ENCODE measurements around the gene KRTAP12-3.
"Not testable (repeated sequence)": the region's sequence is repeated elsewhere in the genome, so short reads cannot be mapped to it uniquely, and the experiment has no call there.

KRTAP12-3 gene

DNA sequence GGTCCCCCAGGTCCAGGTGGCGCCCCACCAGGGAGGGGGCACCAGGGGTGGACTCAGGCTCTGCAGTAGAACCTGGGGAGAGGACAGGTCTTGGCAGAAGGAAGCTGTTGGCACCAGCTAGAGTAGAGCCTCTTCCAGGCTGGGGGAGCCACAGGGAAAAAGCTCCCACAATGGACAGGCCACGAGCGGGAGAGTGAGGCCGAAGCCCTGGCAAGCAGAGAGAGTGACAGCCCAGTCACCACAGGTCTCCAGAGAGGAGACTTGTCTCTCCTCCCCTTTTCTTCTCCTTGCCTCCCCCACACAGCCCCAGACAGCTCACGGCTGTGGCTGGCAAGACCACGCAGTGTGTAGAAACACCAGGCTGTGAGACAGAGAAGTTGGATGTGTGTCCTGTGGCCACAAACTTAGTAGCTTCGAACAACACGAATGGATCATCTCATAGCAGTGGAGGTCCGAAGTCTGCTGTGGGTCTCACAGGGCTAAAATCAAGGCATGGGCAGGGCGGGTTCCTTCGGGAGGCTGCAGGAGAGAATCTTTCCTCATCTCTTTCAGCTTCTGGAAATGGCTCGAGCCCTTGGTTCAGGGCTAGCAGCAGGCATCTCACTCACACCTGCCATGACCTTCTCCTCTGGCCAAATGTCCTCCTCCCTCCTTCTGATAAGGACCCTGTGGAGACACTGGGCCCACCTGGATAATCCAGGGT, 6.6 kb upstream of the KRTAP12-3 start:
- no peak for DNase-seq (ENCODE audit: low read depth)

DNA sequence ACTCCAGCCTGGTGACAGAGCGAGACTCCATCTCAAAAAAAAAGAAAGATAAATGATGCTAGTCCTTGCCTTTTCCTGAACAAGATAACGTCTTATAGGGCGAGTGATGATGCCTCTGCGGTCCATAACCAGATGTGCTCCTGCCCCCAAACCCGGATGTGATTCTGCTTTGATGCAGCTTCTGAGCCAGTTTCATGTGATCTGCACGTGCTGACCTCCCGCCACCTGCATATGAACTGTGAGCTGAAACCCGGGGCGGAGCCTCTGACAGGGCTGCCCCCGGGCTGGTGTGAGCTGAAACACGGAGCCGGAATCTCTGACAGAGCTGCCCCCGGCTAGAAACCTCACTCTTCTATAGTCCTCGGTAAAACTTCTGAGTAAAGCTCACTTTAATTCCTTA, 4.6 kb upstream of the KRTAP12-3 start:
- DNase-seq (ENCODE audit: low read depth): no peak

DNA sequence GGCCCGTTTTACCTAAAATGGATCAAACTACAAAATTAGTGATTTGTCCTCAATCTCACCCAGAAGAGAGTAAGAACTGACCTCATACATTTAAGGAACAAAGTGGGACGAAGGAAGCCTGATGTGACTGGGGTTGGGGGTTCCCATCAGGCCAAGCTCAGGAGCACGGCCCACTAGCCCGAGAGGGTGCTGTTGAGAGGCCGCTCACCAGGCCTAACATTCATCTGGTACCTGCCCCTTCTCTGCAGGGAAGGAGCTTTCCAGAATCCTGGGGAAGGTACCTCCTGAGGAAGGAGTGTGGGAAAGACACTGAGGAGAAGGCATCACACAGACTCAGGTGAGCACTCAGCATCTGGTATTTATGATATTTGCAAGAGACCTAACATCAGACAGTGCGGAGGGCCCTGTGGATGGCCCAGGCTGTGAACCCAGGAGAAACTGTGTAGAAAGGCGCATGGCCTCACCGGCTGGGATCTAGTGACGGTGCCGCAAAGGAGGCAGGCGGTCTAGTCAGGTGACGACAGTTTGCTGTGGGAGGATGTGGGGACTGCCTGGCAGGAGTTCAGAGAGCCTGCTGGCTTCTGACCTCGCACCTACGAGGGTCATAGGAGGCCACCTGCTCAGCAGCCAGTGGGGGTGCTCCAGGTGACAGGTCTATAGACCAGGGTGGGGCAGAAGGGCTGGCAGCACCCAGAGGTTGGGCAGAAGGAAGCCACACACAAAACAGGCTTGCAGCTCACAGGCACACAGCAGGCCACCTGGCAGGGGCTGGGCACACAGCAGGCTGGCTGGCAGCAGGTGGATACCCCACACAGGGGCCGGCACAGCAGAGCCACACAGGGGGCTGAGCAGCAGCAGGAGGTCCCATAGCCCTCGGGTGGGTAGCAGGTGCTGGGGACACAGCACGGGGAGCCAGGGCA, 3.8 kb upstream of the KRTAP12-3 start:
- DNase-seq (ENCODE audit: low read depth): no peak

- DNase-seq (ENCODE audit: low read depth): no peak
Observed at GRCh38 chr21:44654576-44655175, 3.1 kb upstream of the KRTAP12-3 start, which contains the start of gene KRTAP12-4. Gene KRTAP12-4 (minus strand): TSS chr21:44654659. CDS start chr21:44654614, 45 bp downstream.

DNA sequence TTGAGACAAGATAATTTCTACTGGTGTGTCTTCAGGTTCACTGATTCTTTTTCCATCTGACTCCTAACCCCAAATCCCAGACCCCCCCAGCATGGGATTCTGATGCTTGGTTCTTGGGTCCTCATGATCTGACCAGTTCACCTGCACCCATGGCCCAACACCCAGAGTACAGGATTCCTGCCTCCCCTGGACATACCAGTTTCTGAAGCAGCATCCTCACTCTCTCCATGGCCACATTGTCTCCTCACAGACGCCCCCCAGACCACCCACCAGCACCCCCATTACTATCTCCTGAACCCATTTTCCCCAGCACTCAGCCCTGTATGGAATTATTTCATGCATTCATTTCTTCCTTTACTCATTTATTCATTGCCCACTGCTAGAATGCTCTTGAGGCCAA, 864 bp upstream of the KRTAP12-3 start:
- no peak for DNase-seq (ENCODE audit: low read depth)

GRCh38 chr21:44658541-44658910, 794 bp downstream of the KRTAP12-3 start:
- DNase-seq (ENCODE audit: low read depth): no peak

DNA sequence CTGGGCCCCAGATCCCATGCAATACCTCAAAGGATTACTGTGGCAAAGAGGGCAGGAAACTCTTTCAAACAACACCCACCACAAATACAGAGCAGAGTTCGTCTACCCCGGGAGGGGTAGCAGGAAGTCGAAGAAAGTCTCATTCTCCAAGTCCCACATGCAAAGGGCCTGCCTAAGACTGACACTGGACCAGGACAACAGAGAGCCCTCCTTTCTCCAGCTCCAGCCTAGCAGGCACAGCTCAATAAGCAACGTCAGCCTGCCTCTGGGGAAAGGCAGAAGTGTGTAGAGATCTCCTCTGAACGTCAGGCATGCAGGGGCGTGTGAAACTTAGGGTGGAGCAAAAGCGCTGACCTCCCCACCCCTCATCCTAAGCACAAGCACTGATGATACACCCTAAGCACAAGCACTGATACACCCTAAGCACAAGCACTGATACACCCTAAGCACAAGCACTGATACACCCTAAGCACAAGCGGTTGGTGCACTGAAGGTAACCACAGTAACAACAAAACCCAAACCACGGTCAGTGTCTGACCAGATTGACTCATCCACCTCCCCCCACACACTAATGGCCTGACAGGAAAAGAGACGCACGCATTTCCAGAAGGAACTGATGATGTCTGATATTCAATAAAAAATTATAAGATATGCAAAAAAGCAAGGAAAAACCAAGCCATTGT, 1.3 kb downstream of the KRTAP12-3 start:
- DNase-seq (ENCODE audit: low read depth): no peak

DNA sequence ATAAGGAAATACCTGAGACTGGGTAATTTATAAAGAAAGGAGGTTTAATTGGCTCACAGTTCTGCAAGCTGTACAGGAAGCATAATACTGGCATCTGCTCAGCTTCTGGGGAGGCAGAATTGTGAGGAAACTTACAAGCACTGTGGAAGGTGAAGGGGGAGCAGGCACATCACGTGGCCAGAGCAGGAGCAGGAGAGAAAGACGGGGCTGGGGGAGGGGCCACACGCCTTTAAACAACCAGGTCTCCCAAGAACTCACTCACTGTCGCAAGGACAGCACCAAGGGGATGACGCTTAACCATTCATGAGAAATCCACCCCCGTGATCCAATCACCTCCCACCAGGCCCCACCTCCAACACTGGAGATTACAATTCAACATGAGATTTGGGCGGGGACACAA, 3.8 kb downstream of the KRTAP12-3 start:
- DNase-seq (ENCODE audit: low read depth): not testable (repeated sequence)

DNA sequence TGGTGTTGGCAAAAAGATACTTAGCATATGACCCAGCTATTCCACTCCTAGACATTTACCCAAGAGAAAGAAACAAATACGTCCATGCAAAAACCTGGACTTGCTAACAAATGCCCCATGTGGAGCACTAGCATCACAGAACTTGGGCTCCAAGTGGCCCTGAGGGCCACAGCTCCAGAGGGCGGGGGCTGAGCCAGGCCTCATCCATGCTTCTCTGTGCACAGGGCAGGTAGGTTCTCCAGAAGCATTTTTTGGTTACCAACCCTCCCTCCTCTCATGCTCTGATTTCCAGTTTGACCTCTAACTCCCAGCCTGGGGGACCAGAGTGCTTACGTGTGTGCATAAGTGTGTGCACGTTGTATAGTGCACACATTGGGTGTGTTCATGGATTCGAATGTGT, 7.0 kb downstream of the KRTAP12-3 start:
- DNase-seq (ENCODE audit: low read depth): no peak

- no peak for DNase-seq (ENCODE audit: low read depth)
Observed at GRCh38 chr21:44666401-44667320, 8.9 kb downstream of the KRTAP12-3 start, which contains the start of gene KRTAP12-2. Gene KRTAP12-2 (minus strand): TSS chr21:44666927. CDS start chr21:44666886, 41 bp downstream.

- no peak for DNase-seq (ENCODE audit: low read depth)
Observed at GRCh38 chr21:44667612-44668011, 9.9 kb downstream of the KRTAP12-3 start.

- no peak for DNase-seq (ENCODE audit: low read depth)
Observed at GRCh38 chr21:44670642-44671432, 13.1 kb downstream of the KRTAP12-3 start.

- DNase-seq (ENCODE audit: low read depth): no peak
Observed at GRCh38 chr21:44671911-44672310, 14.2 kb downstream of the KRTAP12-3 start.

- no peak for DNase-seq (ENCODE audit: low read depth)
Observed at GRCh38 chr21:44677881-44678280, 20.1 kb downstream of the KRTAP12-3 start.

DNA sequence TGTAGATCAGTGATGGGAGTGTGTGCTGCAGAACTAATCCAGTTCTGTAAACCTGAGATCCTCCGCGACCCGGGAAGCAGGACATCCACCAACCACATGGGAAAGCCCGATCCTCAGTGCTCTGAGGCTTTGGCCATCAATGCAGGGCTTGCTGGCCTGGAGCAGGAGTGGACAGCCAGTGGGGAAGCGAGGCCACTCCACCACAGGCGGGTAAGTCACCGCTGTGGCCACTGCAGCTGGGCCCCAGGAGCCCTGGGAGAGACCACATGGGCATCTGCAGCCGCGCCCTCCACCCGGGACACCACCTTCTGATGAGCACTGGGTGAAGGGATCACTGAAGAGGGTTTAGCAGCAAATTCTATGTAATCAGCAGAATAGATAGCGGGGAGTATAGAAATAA, 23.4 kb downstream of the KRTAP12-3 start:
- no peak for DNase-seq (ENCODE audit: low read depth)

GRCh38 chr21:44681861-44682579, 24.3 kb downstream of the KRTAP12-3 start, which contains the start of gene KRTAP12-1:
Gene KRTAP12-1 (minus strand): TSS chr21:44682163. CDS start chr21:44682123, 40 bp downstream.
- no peak for DNase-seq (ENCODE audit: low read depth)

DNA sequence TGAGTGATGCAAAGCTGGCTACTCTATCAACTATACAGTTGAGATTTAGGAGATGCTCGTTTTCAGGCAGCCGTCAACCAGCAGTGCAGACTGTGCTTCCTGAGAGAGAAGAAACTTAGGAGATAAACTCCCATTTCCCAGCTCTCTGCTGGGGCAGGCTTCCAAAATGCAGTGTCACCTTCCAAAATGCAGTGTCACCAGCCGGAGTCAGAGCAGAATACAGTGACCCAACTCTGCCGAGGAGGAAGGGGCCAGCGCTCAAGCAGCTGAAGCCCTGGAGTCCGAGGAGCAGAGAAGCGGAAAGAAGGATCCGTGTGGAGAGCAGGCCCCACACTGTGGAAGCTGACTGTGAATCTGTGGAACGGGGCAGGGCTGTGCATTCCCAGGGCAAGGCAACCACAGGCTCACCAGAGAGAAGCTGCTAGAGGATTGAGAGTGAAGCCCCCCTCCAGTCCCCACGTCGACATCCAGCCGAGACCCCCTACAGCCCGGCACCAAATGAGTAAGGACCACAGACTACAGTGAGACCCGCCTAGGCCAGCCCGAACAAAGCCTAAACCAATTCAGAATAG, 24.9 kb downstream of the KRTAP12-3 start:
- DNase-seq (ENCODE audit: low read depth): no peak

GRCh38 chr21:44684077-44684476, 26.3 kb downstream of the KRTAP12-3 start:
- DNase-seq (ENCODE audit: low read depth): no peak

- no peak for DNase-seq (ENCODE audit: low read depth)
Observed at GRCh38 chr21:44684483-44684882, 26.8 kb downstream of the KRTAP12-3 start.

Measured in CMK (cell line).